ENCODE data around the gene PUS1.

- TF ChIP-seq GATA2 (IDR thresholded peaks at IDR 0.05; ENCODE audit: low read depth, low read length) = no peak
- no peak for TF ChIP-seq GATA3 (IDR thresholded peaks at IDR 0.05; ENCODE audit: low read depth, low read length)
Observed at GRCh38 chr12:131983026-131983425, 54.0 kb downstream of the PUS1 start.

All from SH-SY5Y (cell line).